NCI-H526 (cell line): Measurements from ENCODE around the gene MEIS1.

Experiments used
- DNase-seq, 2 experiments: peaks; one replicate each; lab custom pipeline; 2025; lab: John Stamatoyannopoulos, UW

The MEIS1 gene

DNA sequence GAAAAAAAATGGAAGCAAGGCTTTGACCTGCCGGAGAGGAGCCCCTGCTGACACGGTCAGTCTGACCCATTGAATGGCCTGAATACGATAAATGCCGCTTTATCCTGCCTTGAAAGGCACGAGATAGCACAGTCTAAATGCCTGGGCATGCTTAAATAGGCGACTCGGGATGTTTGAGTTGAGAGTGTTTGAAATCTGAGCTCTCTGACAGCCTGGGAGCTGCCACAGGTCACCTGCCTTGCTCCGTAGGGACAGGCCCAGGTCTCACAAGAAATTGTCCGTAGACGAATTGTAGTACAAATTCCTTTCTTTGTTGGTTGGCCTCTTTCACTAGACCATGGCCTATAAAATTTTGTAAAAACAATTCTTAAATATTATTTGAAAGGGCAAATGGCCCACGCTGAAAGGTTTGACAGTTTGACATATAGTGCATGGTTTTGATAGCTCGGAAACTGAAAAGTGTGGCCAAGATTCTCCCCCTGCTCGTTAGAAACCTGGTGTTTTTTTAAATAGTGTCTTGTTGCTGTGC is 72.8 kb downstream of the MEIS1 start:
- no peak for DNase-seq

DNA sequence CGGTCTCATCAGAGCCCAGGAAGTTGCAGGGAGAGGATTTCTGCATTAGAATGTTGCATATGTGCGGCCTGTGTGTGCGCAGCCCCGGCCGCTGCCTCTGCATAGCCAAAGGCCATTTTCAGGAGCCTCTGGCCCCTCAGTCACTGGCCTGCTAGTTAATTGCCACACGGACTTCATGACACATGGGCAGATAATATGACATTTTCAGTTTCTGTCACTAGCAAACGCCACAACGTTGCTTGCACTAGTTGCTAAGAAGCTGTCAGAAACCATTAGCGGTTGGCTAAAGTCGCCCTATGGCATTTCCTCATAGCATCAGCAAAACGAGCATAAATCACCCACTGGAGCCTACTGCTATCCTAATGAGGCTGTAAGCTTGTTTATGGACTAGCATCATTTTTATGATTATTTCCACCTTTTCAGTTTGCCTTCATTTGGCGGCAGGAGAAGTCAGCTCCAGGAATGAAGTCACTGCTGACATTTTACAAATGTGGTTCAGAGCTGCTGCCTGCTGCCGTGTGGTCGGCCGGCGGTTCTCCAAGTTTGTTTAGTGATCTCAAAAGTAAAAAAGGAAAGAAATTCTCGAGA is 73.7 kb downstream of the MEIS1 start:
- no peak for DNase-seq

DNA sequence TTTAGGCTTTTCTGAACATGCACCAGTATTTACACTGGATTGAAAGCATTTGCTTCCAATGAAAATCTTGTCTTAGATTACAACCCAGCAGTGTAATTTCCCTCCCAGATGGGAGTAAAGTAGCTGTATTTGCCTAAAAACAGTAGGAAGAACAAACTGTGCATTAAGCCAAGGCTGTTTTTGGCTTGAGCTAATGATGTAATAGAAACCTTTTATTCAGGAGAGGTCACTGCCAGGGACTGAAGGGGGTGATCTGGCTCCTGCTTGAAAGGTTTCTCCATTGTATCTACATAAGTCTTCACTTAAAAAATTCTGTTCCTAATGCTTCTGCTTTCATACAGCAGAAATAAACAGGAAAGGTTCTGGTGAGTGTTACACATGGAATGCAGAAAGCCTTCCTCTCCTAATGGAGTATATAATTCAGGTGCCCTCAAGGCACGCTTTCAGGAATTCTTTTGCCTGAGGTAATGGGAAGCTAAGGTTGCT is 74.4 kb downstream of the MEIS1 start:
- DNase-seq, result peak; percentile 62 to 70

DNA sequence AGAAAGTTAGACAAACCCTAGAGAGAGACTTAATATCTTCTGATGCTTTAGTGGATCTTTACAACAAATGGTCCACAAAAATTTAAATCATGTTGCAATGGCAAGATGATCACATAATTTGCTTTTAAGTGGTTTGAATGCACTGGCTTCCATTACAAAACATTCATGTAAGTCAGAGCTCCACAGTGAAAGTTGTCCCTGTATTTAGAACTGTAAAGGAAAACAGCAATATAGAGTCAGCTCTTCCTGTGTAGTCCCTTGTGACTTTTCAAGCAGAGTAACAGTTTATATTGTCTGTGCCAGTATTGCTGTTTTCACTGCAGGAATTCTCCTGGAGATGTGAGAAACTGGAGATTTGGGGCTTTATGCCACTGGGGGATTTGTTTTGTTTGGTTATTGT is 77.7 kb downstream of the MEIS1 start:
- no peak for DNase-seq

DNA sequence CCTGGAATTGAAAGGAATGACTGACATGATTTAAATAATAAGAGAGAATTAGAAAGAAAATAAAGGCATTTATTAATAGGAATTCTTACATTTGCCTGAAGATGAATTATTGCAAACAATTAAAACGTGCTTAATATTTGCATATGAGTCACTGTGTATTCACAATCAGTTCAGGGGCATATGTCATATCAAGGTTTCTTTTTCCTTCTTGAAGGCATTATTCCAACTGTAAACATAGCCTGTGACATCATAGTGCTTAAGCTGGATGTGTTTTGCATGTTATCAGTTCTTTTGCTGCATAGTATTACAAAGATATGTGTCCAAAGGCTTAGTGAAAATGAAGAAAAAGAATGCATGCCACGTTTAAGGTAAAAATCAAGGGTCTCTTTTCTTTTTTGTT is 80.8 kb downstream of the MEIS1 start:
- peak; percentile 34 to 53 for DNase-seq

DNA sequence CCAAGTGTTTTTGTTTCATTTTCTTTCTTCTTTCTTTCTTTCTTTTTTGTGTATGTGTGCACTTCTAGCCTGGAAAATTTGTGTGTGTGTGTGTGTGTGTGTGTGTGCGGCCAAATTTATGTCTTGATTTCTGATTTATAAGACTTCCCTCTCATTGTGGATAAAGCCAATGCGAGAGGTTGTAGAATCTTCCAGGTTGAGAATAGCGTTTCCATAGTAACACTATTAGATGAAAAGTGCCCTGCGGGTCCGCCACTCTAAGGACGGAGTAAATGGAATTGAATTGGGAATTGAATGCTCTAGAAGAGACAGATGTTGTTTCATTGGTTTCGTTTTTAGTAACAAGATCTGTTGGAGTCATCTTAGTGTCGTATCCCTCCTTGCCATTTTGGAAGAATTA is 81.6 kb downstream of the MEIS1 start:
- no peak for DNase-seq

DNA sequence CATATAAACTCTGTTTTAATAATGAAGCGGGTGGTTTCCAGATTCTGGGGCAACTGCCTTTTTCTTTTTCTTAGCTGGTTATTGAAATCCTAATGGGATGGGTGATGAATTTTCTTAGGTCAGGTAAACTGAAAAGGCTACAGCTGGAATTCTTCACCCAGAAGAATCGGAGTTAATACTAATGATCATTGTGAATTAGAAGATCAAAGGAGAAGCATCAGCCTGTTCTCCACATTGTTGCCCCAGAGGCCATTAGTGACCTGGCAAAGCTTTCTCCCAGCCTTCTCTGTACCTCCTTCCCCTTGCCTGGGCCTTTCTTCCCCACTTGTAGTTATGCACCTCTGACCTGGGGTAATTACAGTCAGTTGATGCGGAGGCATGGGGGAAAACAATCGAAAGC is 82.8 kb downstream of the MEIS1 start:
- DNase-seq, result no peak

DNA sequence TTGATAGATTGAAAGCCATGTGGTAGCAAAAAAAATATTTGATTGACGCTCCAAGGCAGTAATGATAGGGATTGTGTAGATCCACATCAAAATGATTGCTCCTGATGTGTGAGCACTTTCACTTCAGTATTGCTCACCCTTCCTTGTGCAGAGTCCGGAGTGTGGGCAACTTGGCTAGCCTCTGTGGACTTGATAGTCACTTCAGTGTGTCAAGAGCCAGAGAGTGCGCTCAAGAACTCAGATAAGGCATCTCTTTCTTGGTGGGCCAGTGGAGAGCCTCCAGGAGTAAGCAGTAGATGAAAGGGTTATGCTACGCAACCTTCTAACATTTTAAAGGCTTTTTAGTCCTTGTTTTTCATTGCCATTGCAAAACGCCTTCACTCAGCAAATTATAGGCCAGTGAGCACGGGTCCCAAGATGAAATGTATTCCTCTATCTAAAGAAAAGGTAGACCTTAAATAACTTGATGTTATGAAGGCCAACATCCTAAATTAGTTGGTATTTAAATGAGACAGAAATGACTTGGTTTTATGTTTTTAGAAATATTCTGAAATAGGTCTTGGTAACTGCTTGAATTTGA is 84.4 kb downstream of the MEIS1 start:
- DNase-seq, result no peak

DNA sequence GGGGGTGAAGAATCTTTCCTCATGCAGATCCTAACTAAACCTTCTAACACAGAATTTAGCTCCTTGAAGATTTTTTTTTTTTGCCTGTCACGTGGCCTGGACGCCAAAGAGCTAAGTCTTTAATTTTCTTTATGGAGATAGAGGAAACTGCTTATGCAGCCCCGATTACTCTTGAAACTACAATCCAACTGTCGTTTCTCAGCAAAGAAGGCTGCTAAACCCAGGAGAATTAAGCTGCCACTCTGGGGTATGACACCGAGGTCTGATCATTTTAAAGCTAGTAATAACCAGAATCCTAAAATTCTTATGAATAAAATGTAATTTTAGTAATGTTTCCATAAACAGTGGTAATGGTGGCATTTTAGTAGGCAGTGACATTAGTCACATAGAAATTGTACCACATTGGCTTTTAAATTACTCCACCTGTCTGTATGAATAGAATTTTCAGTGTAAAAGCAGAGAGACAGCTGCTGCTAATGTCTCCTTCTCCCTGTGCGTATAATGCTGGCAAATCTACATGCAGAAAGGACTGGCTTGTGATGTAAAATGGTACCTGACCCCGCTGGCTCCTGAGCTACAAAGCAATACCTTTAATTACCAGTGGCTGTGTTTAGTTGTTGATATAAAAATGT is 86.5 kb downstream of the MEIS1 start:
- DNase-seq, result no peak

DNA sequence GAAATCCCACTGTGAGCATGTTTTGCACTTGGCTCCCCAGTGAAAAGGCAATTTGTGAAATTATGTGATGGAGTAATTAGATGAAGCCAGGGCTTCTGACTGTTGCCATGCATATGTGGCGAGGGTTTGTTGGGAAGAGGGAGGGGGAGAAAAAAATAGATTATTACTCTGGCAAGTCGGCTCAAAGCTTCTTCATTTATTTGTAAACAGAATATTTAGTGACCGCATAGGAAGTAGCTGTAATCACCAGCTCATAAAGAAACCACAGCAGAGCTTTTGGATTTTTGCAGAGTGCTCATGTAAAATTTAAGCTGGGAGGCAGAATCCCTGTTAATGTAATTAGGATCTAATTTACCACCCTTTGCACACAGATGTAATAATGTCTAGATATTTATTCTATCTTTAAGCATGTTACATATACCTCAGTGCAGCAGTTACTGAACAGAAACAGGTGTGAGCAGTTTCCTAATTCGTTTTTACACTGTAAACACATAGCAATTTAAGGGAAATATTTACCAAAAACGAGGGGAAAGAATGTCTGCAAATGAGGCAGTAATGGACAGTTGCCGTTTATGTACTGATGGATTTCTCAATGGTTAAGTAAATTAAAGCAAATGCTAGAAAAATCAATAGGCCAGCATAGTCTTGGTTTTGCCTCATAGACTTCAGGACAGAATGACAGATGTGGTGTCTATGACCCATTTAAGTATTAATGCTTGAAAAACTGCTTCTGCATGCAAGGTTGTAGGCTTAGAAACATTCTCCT is 87.9 kb downstream of the MEIS1 start:
- DNase-seq, result no peak

DNA sequence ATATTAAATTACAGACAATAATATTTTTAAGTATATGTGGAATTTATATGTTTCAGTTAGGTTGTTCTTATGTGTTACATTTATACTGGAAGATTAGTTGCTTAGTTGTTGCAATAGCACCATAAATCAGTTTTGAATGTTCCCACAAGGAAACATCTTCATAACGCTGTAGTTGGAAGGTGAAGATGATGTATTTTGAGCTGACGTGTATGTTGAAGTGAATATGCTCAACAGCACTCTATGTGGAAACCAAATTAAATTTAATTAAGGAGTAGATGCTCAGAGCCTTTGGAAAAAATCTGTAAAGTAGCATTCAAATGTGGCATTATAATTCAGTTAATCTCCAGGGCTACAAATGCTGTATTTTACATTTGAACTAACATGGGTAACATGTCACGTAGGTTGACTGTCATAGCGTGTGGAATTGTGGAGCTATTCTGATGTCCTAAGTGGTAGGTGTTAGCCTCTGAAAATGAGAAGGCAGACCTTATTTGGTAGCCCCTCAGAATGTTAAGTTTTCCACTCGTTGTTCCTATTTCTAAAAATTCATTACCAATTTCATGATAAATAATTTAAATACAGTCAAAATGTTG is 88.5 kb downstream of the MEIS1 start:
- no peak for DNase-seq

DNA sequence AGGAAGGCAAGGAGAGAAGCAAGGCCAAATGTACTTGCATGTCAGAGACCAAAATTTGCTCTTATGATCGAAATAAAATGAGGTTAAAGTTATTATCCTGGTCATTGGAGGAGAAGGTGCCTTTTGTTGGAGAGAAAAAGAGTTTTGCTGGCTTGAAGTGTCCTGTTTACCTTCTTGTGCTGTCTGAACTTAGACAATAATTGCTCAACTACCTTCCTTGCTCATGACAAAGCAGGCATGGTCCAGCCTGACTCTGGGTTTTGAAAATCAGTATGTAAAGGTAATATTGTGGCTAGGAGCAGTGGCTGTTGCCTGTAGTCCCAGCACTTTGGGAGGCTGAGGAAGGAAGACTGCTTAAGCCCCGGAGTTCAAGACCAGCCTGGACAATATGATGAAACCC is 89.1 kb downstream of the MEIS1 start:
- DNase-seq, result no peak

DNA sequence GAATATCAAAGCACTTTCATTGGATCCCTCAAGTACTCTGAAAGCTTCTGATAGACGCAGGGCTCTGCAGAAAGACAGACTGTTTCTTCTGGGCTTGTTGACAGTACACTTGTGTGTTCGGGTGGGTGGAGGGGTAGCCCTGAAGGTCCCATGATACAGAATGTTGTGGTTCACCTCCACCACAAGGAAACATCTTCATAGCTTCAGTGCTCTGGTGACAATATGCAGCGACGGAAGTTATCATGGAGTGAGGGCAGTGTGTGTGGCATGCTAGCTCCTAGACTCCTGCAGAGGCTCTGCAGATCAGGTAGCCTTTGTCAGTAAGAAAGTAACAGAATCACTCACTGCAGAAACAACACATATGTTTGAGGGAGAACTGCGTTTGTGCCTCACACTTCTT is 90.7 kb downstream of the MEIS1 start:
- DNase-seq, result no peak

DNA sequence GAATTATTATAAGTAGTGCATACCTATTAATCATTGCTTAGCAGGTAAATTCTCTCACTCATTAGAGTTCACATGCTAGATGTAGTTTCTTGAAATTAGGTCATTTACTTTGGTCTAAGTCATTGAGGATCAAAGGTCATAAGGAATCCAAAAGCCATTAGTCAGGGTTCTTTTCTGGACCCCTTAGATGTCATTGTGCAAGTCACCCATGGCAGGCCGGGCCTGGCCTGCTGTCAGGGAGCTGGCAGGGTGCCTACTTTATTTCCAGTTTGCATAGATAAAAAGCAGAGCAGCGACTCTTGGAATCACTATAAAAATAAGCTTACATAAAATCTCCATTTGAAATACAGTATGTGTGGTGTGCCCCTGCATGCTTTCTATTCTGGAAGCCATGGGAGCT is 91.3 kb downstream of the MEIS1 start:
- peak in 1 of 2 experiments; percentile 28 for DNase-seq

DNA sequence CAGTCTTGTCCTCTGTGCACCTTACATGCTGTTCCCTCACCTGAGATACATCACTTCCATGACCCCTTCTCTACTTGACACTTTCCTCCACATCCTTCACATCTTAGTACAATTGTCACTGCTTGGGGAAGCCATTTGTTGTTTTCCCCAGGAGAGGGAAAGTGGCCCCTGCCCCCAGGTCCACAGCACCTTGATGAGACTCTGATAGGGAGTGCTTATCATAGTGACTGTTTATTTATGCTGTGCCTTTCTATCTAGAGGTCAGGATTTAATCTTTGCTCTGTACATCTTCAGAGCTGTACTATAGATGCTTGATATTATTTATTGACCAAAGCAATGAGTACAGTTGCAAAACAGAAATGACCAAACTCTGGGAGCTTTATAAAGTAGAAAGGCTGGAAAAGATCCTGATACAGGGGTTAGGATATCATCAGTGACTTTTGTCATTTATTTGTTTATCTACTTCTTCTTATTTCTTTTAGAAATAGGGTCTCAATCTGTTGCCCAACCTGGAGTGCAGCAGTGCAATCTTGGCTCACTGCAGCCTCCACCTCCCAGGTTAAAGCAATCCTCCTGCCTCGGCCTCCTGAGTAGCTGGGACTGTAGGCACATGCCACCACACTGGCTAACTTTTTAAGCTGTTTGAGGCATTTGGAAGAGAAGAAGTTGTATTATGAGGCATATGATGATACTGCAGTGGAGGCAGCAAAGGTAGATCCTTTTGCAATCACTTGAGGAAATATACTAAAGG is 94.2 kb downstream of the MEIS1 start:
- no peak for DNase-seq

DNA sequence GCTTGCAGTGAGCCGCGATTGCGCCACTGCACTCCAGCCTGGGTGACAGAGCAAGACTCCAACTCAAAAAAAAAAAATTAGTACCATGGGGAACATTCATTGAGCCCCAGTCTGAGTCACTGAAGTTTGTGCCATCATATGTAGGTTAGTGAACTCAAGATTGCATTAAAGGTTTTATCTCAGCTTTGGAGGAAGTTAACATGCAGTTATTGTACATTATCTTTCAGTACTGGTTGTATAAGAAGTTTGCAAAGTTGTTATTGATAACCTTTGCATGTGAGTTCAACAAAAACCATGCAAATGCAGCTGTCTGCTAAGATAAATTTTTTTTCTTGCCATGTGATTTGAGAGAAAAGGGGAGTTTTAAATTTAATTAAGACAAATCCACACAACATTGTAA is 95.7 kb downstream of the MEIS1 start:
- DNase-seq, result no peak

DNA sequence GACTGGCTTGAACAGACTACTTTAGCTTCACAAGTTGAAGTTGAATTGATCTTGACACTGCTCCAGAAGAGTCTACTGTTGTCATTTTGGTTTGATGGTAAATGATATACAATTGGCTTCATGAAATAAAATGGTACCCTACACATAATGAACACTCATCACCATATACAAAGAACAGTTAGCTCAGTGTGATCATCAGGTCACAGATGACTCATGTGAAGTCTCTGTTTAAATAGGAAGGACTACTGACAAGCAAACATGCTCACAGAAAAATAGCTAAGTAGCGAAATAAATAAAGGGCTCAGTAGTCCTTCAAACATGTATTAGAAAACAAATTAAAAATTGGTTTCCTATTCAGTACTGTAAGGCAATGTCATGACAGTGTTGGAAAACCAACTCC is 96.2 kb downstream of the MEIS1 start:
- no peak for DNase-seq

DNA sequence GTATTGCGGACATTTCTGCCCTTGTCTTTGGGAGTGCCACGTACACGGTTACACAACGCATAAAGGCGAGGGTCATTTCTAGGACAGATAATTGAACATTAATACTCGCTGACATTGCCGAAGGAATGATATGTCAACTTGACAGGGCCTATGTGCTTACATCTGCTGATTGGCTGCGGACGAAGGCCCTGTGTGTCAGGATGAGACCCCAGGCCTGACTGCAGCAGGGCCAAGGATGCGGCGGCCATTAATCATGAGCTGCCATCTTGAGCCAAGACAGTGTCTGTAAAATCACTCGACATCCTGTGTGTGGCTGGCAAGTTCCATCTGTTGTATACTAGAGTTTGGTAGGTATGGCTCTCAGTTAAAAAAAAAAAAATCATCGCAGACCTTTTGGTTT is 96.6 kb downstream of the MEIS1 start:
- DNase-seq, result no peak

DNA sequence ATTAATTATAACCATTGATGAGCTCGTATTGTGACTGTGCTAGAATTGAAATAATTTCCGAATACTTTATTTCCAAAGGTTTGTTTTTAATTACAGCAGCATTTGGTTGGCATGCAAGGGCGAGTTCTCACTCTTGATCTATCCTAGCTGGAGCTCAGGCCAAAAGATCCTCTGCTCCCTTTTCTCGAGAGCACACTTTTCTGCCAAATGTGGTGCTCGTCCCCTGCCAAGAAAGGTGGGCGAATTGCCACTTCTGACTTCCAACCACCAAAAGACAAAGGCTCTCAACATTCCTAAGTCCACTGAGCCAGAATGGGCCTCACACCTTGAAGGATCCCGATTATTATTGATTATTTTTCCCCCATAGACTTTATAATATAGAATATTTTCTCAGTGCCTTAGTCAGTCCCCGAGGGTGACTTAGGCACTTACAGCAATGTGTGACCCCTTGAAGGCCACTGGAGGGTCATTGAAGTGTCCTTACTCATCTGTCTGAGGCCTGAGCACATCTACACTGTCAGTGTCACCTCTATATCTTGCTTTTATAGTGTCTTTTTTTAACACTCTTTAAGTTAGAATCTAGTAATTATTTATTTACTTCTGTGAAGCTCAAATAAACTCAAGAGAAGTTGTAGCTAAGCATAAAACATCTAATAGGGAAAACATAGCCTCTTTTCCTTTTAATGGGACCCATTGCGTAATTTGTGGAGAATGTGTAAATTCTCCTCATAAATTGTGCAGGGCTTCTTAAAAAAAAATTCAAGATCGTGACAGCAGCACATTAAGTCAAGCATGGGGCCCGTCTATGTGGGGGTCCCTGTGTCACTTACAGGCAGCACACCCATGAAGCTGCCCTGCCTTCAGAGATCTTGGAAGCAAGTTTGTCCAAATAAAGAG is 98.3 kb downstream of the MEIS1 start:
- DNase-seq, result no peak

DNA sequence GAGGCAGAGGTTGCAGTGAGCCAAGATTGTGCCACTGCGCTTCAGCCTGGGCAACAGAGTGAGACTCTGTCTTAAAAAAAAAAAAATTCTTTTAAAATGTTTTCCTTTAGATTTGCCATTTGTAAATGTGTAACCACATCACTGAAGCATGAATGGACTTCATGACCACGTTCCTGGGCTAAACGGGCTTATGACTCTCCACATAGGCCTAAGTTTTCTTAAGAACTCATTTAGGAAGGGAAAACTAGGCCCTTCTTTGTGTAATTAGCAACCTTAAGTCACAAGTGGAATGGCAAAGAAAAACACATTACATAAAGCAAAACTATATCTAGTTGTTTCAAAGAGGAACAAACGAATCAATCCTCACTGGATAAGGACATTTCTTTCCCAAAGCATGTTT is 99.5 kb downstream of the MEIS1 start:
- no peak for DNase-seq
